ENCODE results near the gene KRTAP10-2.

DNA sequence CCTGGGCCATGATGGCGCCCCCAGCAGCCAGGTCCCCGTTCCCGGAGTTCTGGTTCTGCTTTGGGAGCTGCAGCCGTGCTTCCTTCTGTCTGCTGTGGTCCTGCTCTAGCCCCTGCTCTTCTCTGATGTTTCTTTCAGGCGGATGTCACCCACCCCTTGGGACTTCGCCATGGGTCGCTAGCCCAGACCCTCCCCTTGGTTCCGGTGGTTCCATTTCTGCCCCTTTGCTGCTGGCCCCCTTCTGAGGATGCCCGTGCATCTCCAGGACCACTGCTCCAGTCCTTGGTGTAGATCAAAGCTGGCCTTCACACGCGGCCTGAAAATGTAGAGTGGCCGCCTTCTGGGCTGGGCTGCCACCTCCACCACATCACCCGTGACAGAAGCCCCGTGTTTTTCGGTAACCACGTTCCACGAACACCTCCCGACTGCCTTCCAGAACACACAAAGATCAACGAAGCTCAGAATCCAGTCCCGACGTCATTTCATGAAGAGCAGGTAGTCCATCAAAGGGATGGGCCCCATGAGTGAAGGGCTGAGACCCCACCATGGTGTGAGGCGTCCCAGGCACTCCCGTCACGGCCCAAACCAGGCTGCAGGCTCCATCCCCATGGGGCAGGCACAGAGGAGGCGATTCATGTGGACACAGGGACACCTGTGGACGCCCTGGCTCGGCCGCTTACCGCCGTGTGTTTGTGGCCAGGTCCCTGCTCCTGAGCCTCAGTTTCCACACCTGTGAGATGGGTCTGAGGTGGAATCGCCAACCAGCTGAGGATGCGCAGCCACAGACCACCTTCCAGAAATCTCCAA lies 35.7 kb downstream of the KRTAP10-2 start:
- no peak for TF ChIP-seq EZH2 (IDR thresholded peaks at IDR 0.05; ENCODE audit: insufficient read depth, poor library complexity, severe bottlenecking)
- no peak for TF ChIP-seq EZH2phosphoT487 (IDR thresholded peaks at IDR 0.05; ENCODE audit: insufficient read depth, low read depth)

All from GM23248 (cell line).